Uterus (tissue), 4 donors: ENCODE results near the gene CHRDL2. TPM values are rescaled to one million over a fixed set of nuclear protein-coding genes. Genes with fewer than 3 reads are reported as not detected.
A peak's percentile ranks its signal among the peaks of the same experiment; 100 is the strongest.

Experiments
- DNase-seq, 2 donors: peaks; one replicate each; pipeline ENCODE4 v3.0.0-alpha.2; 2019 to 2020
- H3K27ac ChIP-seq, 2 donors: fragments of 200-600 bp; sonication (generic); 1 replicate in 1 of 2; 2 replicates in 1 of 2; pipeline ENCODE4 v1.5.1; 2016 to 2018
- H3K27me3 ChIP-seq, 2 donors: fragments of 200-600 bp; sonication (generic); one replicate each; pipeline ENCODE4 v1.5.1; 2018 to 2019; ENCODE audit warnings: control low read depth in 1 of 2
- H3K36me3 ChIP-seq, 2 donors: fragments of 200-600 bp; sonication (generic); one replicate each; pipeline ENCODE4 v1.5.1; 2019; ENCODE audit warnings: control low read depth in 1 of 2
- H3K4me1 ChIP-seq, 2 donors: fragments of 200-600 bp; sonication (generic); one replicate each; pipeline ENCODE4 v1.5.1; 2018 to 2019; ENCODE audit warnings: control low read depth in 1 of 2
- H3K4me3 ChIP-seq, 2 donors: fragments of 200-600 bp; sonication (generic); 1 replicate in 1 of 2; 2 replicates in 1 of 2; pipeline ENCODE4 v1.5.1; 2018 to 2019; ENCODE audit warnings: mild to moderate bottlenecking in 1 of 2
- H3K9me3 ChIP-seq, 2 donors: fragments of 200-600 bp; sonication (generic); one replicate each; pipeline ENCODE4 v1.5.1; 2019; ENCODE audit warnings: control low read depth in 1 of 2
- CTCF ChIP-seq, 4 experiments: fragments of 200-600 bp in 2 of 4; fragments of 450-650 bp in 2 of 4; sonication (generic) in 2 of 4; IDR thresholded peaks; one replicate each; pipeline ENCODE4 v1.5.1; 2016 to 2019; ENCODE audit warnings: antibody characterized with exemption in 4 of 4, mild to moderate bottlenecking in 2 of 4, moderate library complexity in 1 of 4
- POLR2A ChIP-seq, 2 donors: fragments of 450-650 bp; IDR thresholded peaks; one replicate each; pipeline ENCODE4 v1.6.1; 2016; ENCODE audit warnings: antibody characterized with exemption in 2 of 2, mild to moderate bottlenecking in 1 of 2, moderate library complexity in 1 of 2
- intact Hi-C: fragments of 100-400 bp; cut with DNase I; formaldehyde crosslinking; loops from one replicate; pipeline ENCODE4 v1.15.1; 2023; ENCODE audit warnings: low total_unique reads
- total RNA-seq, 4 donors: library from RNA; depleted of rRNA in 3 of 4; stranded (reverse); fragments of >200 nt in 3 of 4; gene quantifications; one replicate each; pipeline versions ENCODE4 v1.1.0 to v1.2.4, GENCODE V29; 2014 to 2023
- donor health status: DM: yes; HTN: yes; CAD: no.

CHRDL2 gene
- total RNA-seq, 4 donors from 2014 or later, result 0.41 to 115 (median 2.9) TPM

GRCh38 chr11:74693531-74693930 lies 37.7 kb downstream of the CHRDL2 start:
- DNase-seq, result no peak
- Histone ChIP-seq H3K9me3 (no peaks in the 10 kb centered on the region), H3K27ac (peak overlapping the region in 1 of 2 donors; percentile 92), H3K4me1 (peaks cover 0 to 6% of the 10 kb centered on the region in 2 donors), H3K27me3 (no peaks in the 10 kb centered on the region), H3K4me3 (no peak overlapping the region), H3K36me3 (no peaks in the 10 kb centered on the region)
- TF ChIP-seq CTCF (IDR thresholded peaks at IDR 0.05) (no peak), POLR2A (IDR thresholded peaks at IDR 0.05) (no peak)
- intact Hi-C loops, result no loop called here

- TF ChIP-seq POLR2A (IDR thresholded peaks at IDR 0.05), result no peak
- no peak for TF ChIP-seq CTCF (IDR thresholded peaks at IDR 0.05)
- no peaks in the 10 kb centered on the region for H3K27me3 ChIP-seq
- no peaks in the 10 kb centered on the region for H3K9me3 ChIP-seq
- intact Hi-C loops, result no loop called here
- no peak overlapping the region for H3K4me3 ChIP-seq
- no peaks in the 10 kb centered on the region for H3K36me3 ChIP-seq
- peaks cover 3 to 6% of the 10 kb centered on the region in 2 donors for H3K4me1 ChIP-seq
- H3K27ac ChIP-seq, result no peak overlapping the region
- DNase-seq, result no peak
These were observed 39.5 kb downstream of the CHRDL2 start for GRCh38 chr11:74691755-74692154.

- no peaks in the 10 kb centered on the region for H3K27me3 ChIP-seq
- intact Hi-C loops, result no loop called here
- no peaks in the 10 kb centered on the region for H3K36me3 ChIP-seq
- no peaks in the 10 kb centered on the region for H3K9me3 ChIP-seq
- DNase-seq, result no peak
- TF ChIP-seq CTCF (IDR thresholded peaks at IDR 0.05), result no peak
- no peak for TF ChIP-seq POLR2A (IDR thresholded peaks at IDR 0.05)
- H3K27ac ChIP-seq, result no peak overlapping the region
- peaks cover 0 to 3% of the 10 kb centered on the region in 2 donors for H3K4me1 ChIP-seq
- H3K4me3 ChIP-seq, result no peak overlapping the region
These were observed 41.6 kb downstream of the CHRDL2 start for GRCh38 chr11:74689666-74690065.

GRCh38 chr11:74687237-74688023 lies 43.8 kb downstream of the CHRDL2 start:
- Histone ChIP-seq H3K27ac (peak overlapping the region; percentile 65 to 70), H3K4me1 (peaks cover 0 to 12% of the 10 kb centered on the region in 2 donors), H3K36me3 (no peaks in the 10 kb centered on the region), H3K9me3 (no peaks in the 10 kb centered on the region), H3K27me3 (no peaks in the 10 kb centered on the region), H3K4me3 (no peak overlapping the region)
- intact Hi-C loops, result no loop called here
- DNase-seq, result peak in 1 of 2 donors; percentile 17
- TF ChIP-seq CTCF (IDR thresholded peaks at IDR 0.05) (no peak), POLR2A (IDR thresholded peaks at IDR 0.05) (no peak)

- H3K4me1 ChIP-seq, result peaks cover 0 to 16% of the 10 kb centered on the region in 2 donors
- peak in 1 of 2 donors; percentile 25 for DNase-seq
These were observed 44.4 kb downstream of the CHRDL2 start for GRCh38 chr11:74686792-74687191.

More at GRCh38 chr11:74686792-74687191, 44.4 kb downstream of the CHRDL2 start:
- H3K27me3 ChIP-seq, result no peaks in the 10 kb centered on the region
- no peaks in the 10 kb centered on the region for H3K36me3 ChIP-seq
- H3K4me3 ChIP-seq, result no peak overlapping the region
- H3K27ac ChIP-seq, result peak overlapping the region; percentile 65 to 70
- intact Hi-C loops, result no loop called here
- TF ChIP-seq POLR2A (IDR thresholded peaks at IDR 0.05), result no peak
- no peak for TF ChIP-seq CTCF (IDR thresholded peaks at IDR 0.05)
- no peaks in the 10 kb centered on the region for H3K9me3 ChIP-seq
